K562 (cell line): ENCODE results near the gene HBB. TPM values are rescaled to one million over a fixed set of nuclear protein-coding genes. Genes with fewer than 3 reads are reported as not detected.

Experiments
- ATAC-seq: fragments of 200-7000 bp; cut with Tn5 transposase; 3 replicates; pipeline ENCODE4 v1.9.1; 2020; ENCODE audit warnings: moderate library complexity
- BruUV-seq: library from RNA; stranded (reverse); fragments of 400-500 nt; replicated peaks from 2 replicates; lab custom pipeline; 2021; lab: Mats Ljungman, UMichigan
- CTCF ChIA-PET: fragments of 300-600 bp; formaldehyde crosslinking; extraction: SDS; loops from one replicate; lab custom pipeline; 2021; ENCODE audit warnings: low intra/inter-chr PET ratio; lab: Yijun Ruan, JAX
- POLR2A ChIA-PET: fragments of 300-600, 350-650 bp; sonication (Branson Sonifier 250); formaldehyde crosslinking; extraction: SDS; loops from one replicate; lab custom pipeline; 2021; ENCODE audit warnings: antibody characterized with exemption, inconsistent platforms; lab: Yijun Ruan, JAX
- DNase-seq, 4 experiments: peaks; one replicate each; pipeline versions ENCODE4 v3.0.0 to v3.0.0-alpha.2; 2011 to 2018; ENCODE audit warnings: low spot score in 3 of 4, mixed read lengths in 3 of 4; ENCODE audit errors: extremely low read depth in 1 of 4
- FAIRE-seq: peaks from 2 replicates; lab custom pipeline; 2011; peaks lifted over from hg19 to GRCh38; lab: Jason Lieb, UNC
- H2AFZ ChIP-seq: 2 replicates; pipeline ENCODE4 v1.6.0; 2011; ENCODE audit warnings: low read depth, low read length, control low read depth, inconsistent platforms
- H3K27ac ChIP-seq: fragments of 200-600 bp; 3 replicates; pipeline ENCODE4 v1.8.0; 2011; ENCODE audit warnings: low read depth, mild to moderate bottlenecking, control low read depth, inconsistent platforms, low read length, moderate library complexity, mixed read lengths; ENCODE audit errors: extremely low read depth
- H3K27me3 ChIP-seq, 2 experiments: fragments of 300-600 bp in 1 of 2; 2 replicates in 1 of 2; 3 replicates in 1 of 2; pipeline versions ENCODE4 v1.6.0 to v1.8.0; 2011; ENCODE audit warnings: inconsistent platforms in 2 of 2, low read length in 2 of 2, mild to moderate bottlenecking in 1 of 2, mixed read lengths in 1 of 2, moderate library complexity in 1 of 2; ENCODE audit not compliant: control insufficient read depth in 2 of 2, insufficient read depth in 2 of 2
- H3K36me3 ChIP-seq: fragments of 300-600 bp; 3 replicates; pipeline ENCODE4 v1.8.0; 2011; ENCODE audit warnings: mild to moderate bottlenecking, low read length, inconsistent platforms; ENCODE audit not compliant: control insufficient read depth, insufficient read depth
- H3K4me1 ChIP-seq, 2 experiments: fragments of 200-600 bp in 1 of 2; replicated peaks in 1 of 2; 2 replicates in 1 of 2; 3 replicates in 1 of 2; pipeline versions ENCODE4 v1.5.1 to v1.8.0; 2011; ENCODE audit warnings: inconsistent platforms in 2 of 2, low read length in 2 of 2, mild to moderate bottlenecking in 1 of 2, mixed read lengths in 1 of 2, moderate library complexity in 1 of 2; ENCODE audit not compliant: control insufficient read depth in 2 of 2, insufficient read depth in 2 of 2
- H3K4me2 ChIP-seq: 2 replicates; pipeline ENCODE4 v1.6.1; 2011; ENCODE audit warnings: low read length, control low read depth, inconsistent platforms, mixed read lengths; ENCODE audit not compliant: insufficient read depth
- H3K4me3 ChIP-seq: fragments of 200-600 bp; sonication (generic), shearing (Covaris generic); 2 replicates; pipeline ENCODE4 v1.5.1; 2016; ENCODE audit warnings: control low read depth, inconsistent platforms
- H3K79me2 ChIP-seq: fragments of 200-600 bp; 3 replicates; pipeline ENCODE4 v1.8.0; 2011; ENCODE audit warnings: low read length, inconsistent platforms; ENCODE audit not compliant: control insufficient read depth, insufficient read depth
- H3K9ac ChIP-seq, 2 experiments: 2 replicates each; pipeline versions ENCODE4 v1.6.0 to v1.6.1; 2011; ENCODE audit warnings: low read depth in 2 of 2, low read length in 2 of 2, control low read depth in 1 of 2, inconsistent platforms in 1 of 2, mild to moderate bottlenecking in 1 of 2, mixed read lengths in 1 of 2; ENCODE audit not compliant: insufficient read depth in 1 of 2
- H3K9me1 ChIP-seq: one replicate; pipeline ENCODE4 v1.6.0; 2011; ENCODE audit warnings: inconsistent platforms, mild to moderate bottlenecking, low read length, moderate library complexity; ENCODE audit not compliant: control insufficient read depth, insufficient read depth
- H3K9me3 ChIP-seq: replicated peaks from 2 replicates; pipeline ENCODE4 v1.5.1; 2011; ENCODE audit warnings: low read depth, low read length, inconsistent platforms; ENCODE audit not compliant: control insufficient read depth, insufficient read depth
- H4K20me1 ChIP-seq: replicated peaks from 2 replicates; pipeline ENCODE4 v1.6.1; 2011; ENCODE audit warnings: low read length, inconsistent platforms, mixed read lengths; ENCODE audit not compliant: control insufficient read depth, insufficient read depth
- CBX2 ChIP-seq: fragments of 200-600 bp; sonication (generic); IDR thresholded peaks from one replicate; pipeline ENCODE4 v1.6.1; 2012; ENCODE audit warnings: mild to moderate bottlenecking, low read length, inconsistent platforms; ENCODE audit not compliant: insufficient read depth, poor library complexity, severe bottlenecking
- CEBPB ChIP-seq: fragments of 450-650 bp; IDR thresholded peaks from 2 replicates; pipeline ENCODE4 v1.6.1; 2016; ENCODE audit warnings: missing genetic modification characterization, missing compliant biosample characterization
- CEBPG ChIP-seq, 3 experiments: fragments of 200-800 bp in 1 of 3; sonication (Bioruptor generic) in 1 of 3; sonication (generic) in 1 of 3; formaldehyde crosslinking in 1 of 3; IDR thresholded peaks in 2 of 3; conservative IDR thresholded peaks in 1 of 3; 2 replicates each; pipeline versions ENCODE4 v1.6.1 to v1.8.0; 2016 to 2022; ENCODE audit warnings: missing compliant biosample characterization in 2 of 3, missing genetic modification characterization in 2 of 3, mild to moderate bottlenecking in 1 of 3, missing genetic modification reagents in 1 of 3
- CGGBP1 ChIP-seq: fragments of 250-450 bp; sonication (Bioruptor Pico); IDR thresholded peaks from 2 replicates; pipeline ENCODE4 v1.9.0; 2021; ENCODE audit warnings: mild to moderate bottlenecking
- NRF1 ChIP-seq, 2 experiments: fragments of 450-650 bp; IDR thresholded peaks in 1 of 2; conservative IDR thresholded peaks in 1 of 2; 2 replicates each; pipeline ENCODE4 v1.6.1; 2014; ENCODE audit warnings: mild to moderate bottlenecking in 2 of 2
- POLR2A ChIP-seq: fragments of 450-650 bp; conservative IDR thresholded peaks from 2 replicates; pipeline ENCODE4 v1.6.1; 2016
- POLR2G ChIP-seq: fragments of 200-400 bp; formaldehyde crosslinking; IDR thresholded peaks from 2 replicates; pipeline ENCODE4 v1.6.1; 2017; ENCODE audit warnings: low read depth, mild to moderate bottlenecking, antibody characterized with exemption, low read length, moderate library complexity
- ZBTB17 ChIP-seq: fragments of 450-650 bp; formaldehyde crosslinking; IDR thresholded peaks from 2 replicates; pipeline ENCODE4 v1.4.0; 2020; ENCODE audit warnings: mild to moderate bottlenecking
- ZNF436 ChIP-seq: fragments of 250-450, 450-650 bp; sonication (Bioruptor Pico); formaldehyde crosslinking; IDR thresholded peaks from 2 replicates; pipeline ENCODE4 v1.7.0; 2020; ENCODE audit warnings: mild to moderate bottlenecking
- ZNF507 ChIP-seq: conservative IDR thresholded peaks from 2 replicates; pipeline ENCODE4 v1.6.1; 2017; ENCODE audit warnings: missing genetic modification characterization, missing compliant biosample characterization
- WGBS: fragments of 100-300 bp; shearing (Covaris generic); methylation state at CpG from one replicate; pipeline ENCODE4 v1.1.6; 2016; ENCODE audit warnings: low coverage, mixed read lengths; ENCODE audit not compliant: insufficient coverage; ENCODE audit errors: missing lambda C conversion rate; 5-methylcytosine and 5-hydroxymethylcytosine counted together
- in situ Hi-C: fragments of 300-500 bp; cut with MboI; formaldehyde crosslinking; loops from 4 replicates; pipeline ENCODE4 v1.15.0; 2018; ENCODE audit warnings: inconsistent platforms, mixed read lengths
- intact Hi-C: fragments of 100-400 bp; cut with micrococcal nuclease; formaldehyde crosslinking; loops from 2 replicates; pipeline ENCODE4 v1.14.2; 2022
- polyA plus RNA-seq, 8 experiments: library from polyadenylated mRNA; depleted of rRNA in 4 of 8; stranded (reverse) in 5 of 8; unstranded in 3 of 8; fragments of >200 nt; fragmentation: Nextera tagmentation in 2 of 8; fragmentation: Illumina TruSeq in 1 of 8; extraction: Ambion mirVana in 2 of 8; extraction: Trizol in 1 of 8; gene quantifications; 2 replicates each; pipeline versions ENCODE4 v1.2.1 to v1.2.3, GENCODE V29; 2011 to 2014; ENCODE audit warnings: inconsistent platforms in 1 of 8, missing spikeins in 1 of 8
- total RNA-seq, 7 experiments: library from RNA; depleted of rRNA in 6 of 7; stranded (reverse); fragments of >200 nt in 6 of 7; fragmentation: Illumina TruSeq in 2 of 7; extraction: Trizol in 2 of 7; gene quantifications; 2 replicates each; pipeline versions ENCODE4 v1.2.1 to v1.2.3, GENCODE V29; 2011 to 2021; ENCODE audit warnings: low replicate concordance in 1 of 7

Gene HBB
- total and polyA plus RNA-seq, 9 of the 15 experiments (the other 6 are each of a cell fraction or from before 2014, with no cell fraction given): 0.33 to 3.4 (median 1.2) TPM; not detected in 2

DNA sequence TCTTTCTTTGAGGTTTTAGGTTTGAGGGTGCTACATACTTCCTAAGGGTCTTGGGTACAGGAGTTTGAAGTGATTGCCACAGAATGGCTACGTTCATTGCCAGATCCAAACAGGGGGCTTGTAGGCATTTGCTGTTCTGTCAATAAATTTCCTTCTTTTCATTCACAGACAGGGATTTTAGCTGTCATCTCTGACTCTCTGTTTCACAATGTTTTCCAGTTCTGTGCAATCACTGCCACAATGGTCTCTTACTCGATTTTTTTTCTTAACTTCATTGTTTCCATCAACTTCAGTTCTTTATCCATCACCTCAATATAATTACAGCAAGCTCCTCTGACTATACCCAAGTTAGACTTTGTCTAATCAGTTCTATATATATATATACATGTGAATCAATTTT lies 13.6 kb upstream of the HBB start:
- Histone ChIP-seq H3K4me1 (peaks cover 9 to 44% of the 10 kb centered on the region in 2 experiments), H3K36me3 (peaks cover 13% of the 10 kb centered on the region), H3K4me2 (peak overlapping the region; percentile 42), H3K4me3 (no peak overlapping the region), H2AFZ (no peak overlapping the region), H4K20me1 (0 out of 2 replicates have a peak, but pooled peaks cover 4% of the 10 kb centered on the region), H3K27ac (peak overlapping the region; percentile 17; the same call in 1 of the 3 replicates), H3K27me3 (no peaks in the 10 kb centered on the region), H3K9ac (peak overlapping the region in 1 of 2 experiments; percentile 70; a peak in 1 of 4 replicates), H3K9me1 (no peaks in the 10 kb centered on the region), H3K9me3 (no peaks in the 10 kb centered on the region), H3K79me2 (peaks cover 58% of the 10 kb centered on the region)
- CTCF ChIA-PET: interaction anchor here (0.6 kb wide), 1 partner anchor 31 kb away, joined by 4 read pairs; no protein-coding TSS in a partner anchor
- WGBS: 27% methylated on average over 2 of the region's 2 CpGs
- TF ChIP-seq ZBTB17 (CRISPR knock-in tag) (peak; percentile 40; the same call in 1 of the 2 replicates), CBX2 (no peak), CGGBP1 (peak; percentile 40; the same call in 1 of the 2 replicates), CEBPG (CRISPR knock-in tag; IDR thresholded peaks at IDR 0.05) (no peak), CEBPG (tag; conservative IDR thresholded peaks at IDR 0.05 in 1 of 2, IDR thresholded peaks at IDR 0.05 in 1 of 2) (peak in 1 of 2 experiments; percentile 59; a peak in 1 of 4 replicates), CEBPB (peak; percentile 72), ZNF436 (CRISPR knock-in tag) (0 out of 2 replicates have a peak, but pooled peaks have one; percentile 30), NRF1 (conservative IDR thresholded peaks at IDR 0.05 in 1 of 2, IDR thresholded peaks at IDR 0.05 in 1 of 2) (no peak), POLR2G (peak; percentile 37; the same call in 1 of the 2 replicates), ZNF507 (tag) (no peak), POLR2A (0 out of 2 replicates have a peak, but pooled peaks have one; percentile 42)
- in situ Hi-C loops: loop anchor here (5.0 kb wide), 1 partner anchor 47 kb away; no protein-coding TSS in a partner anchor
- BruUV-seq: no TSS peak
- intact Hi-C loops: no loop called here
- no peak for DNase-seq
- no peak for ATAC-seq
- no peak for FAIRE-seq
- POLR2A ChIA-PET: interaction anchor here (0.7 to 1.6 kb wide), 10 partner anchors 9 to 1344 kb away, joined by 3 to 7 read pairs (median 4); partner anchors contain the start of gene HBG1
